Hepatocyte (in vitro differentiated cells): ENCODE data around the gene DAB2.

Experiments used
- CTCF ChIP-seq: fragments of 200-600 bp; sonication (generic); IDR thresholded peaks from 2 replicates; pipeline ENCODE4 v1.5.1; 2016; ENCODE audit warnings: antibody characterized with exemption, mild to moderate bottlenecking; ENCODE audit not compliant: poor library complexity
- EZH2 ChIP-seq: fragments of 200-600 bp; sonication (generic); IDR thresholded peaks from 2 replicates; pipeline ENCODE4 v1.6.1; 2016; ENCODE audit warnings: antibody characterized with exemption, mild to moderate bottlenecking, borderline replicate concordance

- no peak for TF ChIP-seq EZH2
- TF ChIP-seq CTCF, result no peak
These were observed 19.5 kb downstream of the DAB2 start for GRCh38 chr5:39405083-39405843.
